Measurements from ENCODE around the gene NOX3.
A peak's percentile ranks its signal among the peaks of the same experiment; 100 is the strongest.

The NOX3 gene

GRCh38 chr6:155424181-155424580, 31.5 kb downstream of the NOX3 start:
- Histone ChIP-seq H3K4me3 (replicated peaks; ENCODE audit: low read depth, low read length) (no peak overlapping the region), H3K36me3 (ENCODE audit: control insufficient read depth, insufficient read depth, low read length) (no peaks in the 10 kb centered on the region), H3K27me3 (replicated peaks; ENCODE audit: control insufficient read depth, insufficient read depth, low read length) (no peaks in the 10 kb centered on the region)
- DNase-seq (ENCODE audit: extremely low read depth, insufficient read length): no peak
- no peak for TF ChIP-seq CTCF (IDR thresholded peaks at IDR 0.05; ENCODE audit: insufficient read depth, low read length, poor library complexity, severe bottlenecking)

- H3K36me3 ChIP-seq (ENCODE audit: control insufficient read depth, insufficient read depth, low read length): no peaks in the 10 kb centered on the region
- DNase-seq (ENCODE audit: extremely low read depth, insufficient read length): no peak
- no peak for TF ChIP-seq CTCF (IDR thresholded peaks at IDR 0.05; ENCODE audit: insufficient read depth, low read length, poor library complexity, severe bottlenecking)
- H3K27me3 ChIP-seq (replicated peaks; ENCODE audit: control insufficient read depth, insufficient read depth, low read length): no peaks in the 10 kb centered on the region
- H3K4me3 ChIP-seq (replicated peaks; ENCODE audit: low read depth, low read length): no peak overlapping the region
Observed at GRCh38 chr6:155422635-155423034, 33.0 kb downstream of the NOX3 start.

- TF ChIP-seq CTCF (IDR thresholded peaks at IDR 0.05; ENCODE audit: insufficient read depth, low read length, poor library complexity, severe bottlenecking): no peak
- Histone ChIP-seq H3K27me3 (replicated peaks; ENCODE audit: control insufficient read depth, insufficient read depth, low read length) (no peaks in the 10 kb centered on the region), H3K4me3 (replicated peaks; ENCODE audit: low read depth, low read length) (no peak overlapping the region), H3K36me3 (ENCODE audit: control insufficient read depth, insufficient read depth, low read length) (no peaks in the 10 kb centered on the region)
- DNase-seq (ENCODE audit: extremely low read depth, insufficient read length): no peak
Observed at GRCh38 chr6:155420492-155420891, 35.1 kb downstream of the NOX3 start.

GRCh38 chr6:155419161-155419560, 36.5 kb downstream of the NOX3 start:
- no peaks in the 10 kb centered on the region for H3K27me3 ChIP-seq (replicated peaks; ENCODE audit: control insufficient read depth, insufficient read depth, low read length)
- no peaks in the 10 kb centered on the region for H3K36me3 ChIP-seq (ENCODE audit: control insufficient read depth, insufficient read depth, low read length)
- no peak overlapping the region for H3K4me3 ChIP-seq (replicated peaks; ENCODE audit: low read depth, low read length)
- no peak for TF ChIP-seq CTCF (IDR thresholded peaks at IDR 0.05; ENCODE audit: insufficient read depth, low read length, poor library complexity, severe bottlenecking)
- no peak for DNase-seq (ENCODE audit: extremely low read depth, insufficient read length)

GRCh38 chr6:155418017-155418761, 37.5 kb downstream of the NOX3 start:
- Histone ChIP-seq H3K4me3 (replicated peaks; ENCODE audit: low read depth, low read length) (peak overlapping the region; percentile 6; the same call in 1 of the 2 replicates), H3K27me3 (replicated peaks; ENCODE audit: control insufficient read depth, insufficient read depth, low read length) (no peaks in the 10 kb centered on the region), H3K36me3 (ENCODE audit: control insufficient read depth, insufficient read depth, low read length) (no peaks in the 10 kb centered on the region)
- peak; percentile 69 for DNase-seq (ENCODE audit: extremely low read depth, insufficient read length)
- no peak for TF ChIP-seq CTCF (IDR thresholded peaks at IDR 0.05; ENCODE audit: insufficient read depth, low read length, poor library complexity, severe bottlenecking)
